HFF-Myc (cell line): ENCODE measurements around the gene SPEF1.

ENCODE experiments used
- DNase-seq: peaks from one replicate; pipeline ENCODE4 v3.0.0-alpha.2; 2011; ENCODE audit warnings: low read depth; ENCODE audit errors: extremely low read depth
- H3K4me3 ChIP-seq: replicated peaks from 2 replicates; pipeline ENCODE4 v1.5.1; 2011; ENCODE audit warnings: low read depth, mild to moderate bottlenecking, control low read depth, low read length
- CTCF ChIP-seq: IDR thresholded peaks from 2 replicates; pipeline ENCODE4 v1.5.1; 2012; ENCODE audit warnings: mild to moderate bottlenecking, low read depth, low read length, control low read depth; ENCODE audit errors: missing control alignments

Gene SPEF1

GRCh38 chr20:3739926-3740451 is 41.3 kb downstream of the SPEF1 start:
- H3K4me3 ChIP-seq = no peak overlapping the region
- no peak for DNase-seq
- TF ChIP-seq CTCF = no peak

GRCh38 chr20:3739054-3739925 is 42.0 kb downstream of the SPEF1 start:
- TF ChIP-seq CTCF = no peak
- no peak for DNase-seq
- no peak overlapping the region for H3K4me3 ChIP-seq

- H3K4me3 ChIP-seq = no peak overlapping the region
- DNase-seq = no peak
- TF ChIP-seq CTCF = no peak
Measured at GRCh38 chr20:3738111-3739053, 42.9 kb downstream of the SPEF1 start.

- DNase-seq = no peak
- TF ChIP-seq CTCF = no peak
Measured at GRCh38 chr20:3735768-3736167, 45.5 kb downstream of the SPEF1 start.

GRCh38 chr20:3734111-3734843 is 47.0 kb downstream of the SPEF1 start:
- DNase-seq = no peak
- TF ChIP-seq CTCF = no peak
- H3K4me3 ChIP-seq = no peak overlapping the region

More at GRCh38 chr20:3735768-3736167, 45.5 kb downstream of the SPEF1 start:
- no peak overlapping the region for H3K4me3 ChIP-seq
